Measurements from ENCODE around the gene CBX7. TPM values are rescaled to one million over a fixed set of nuclear protein-coding genes. Genes with fewer than 3 reads are reported as not detected.

CBX7 gene
- total RNA-seq, 1 experiment from 2014 or later = 3.7 TPM

DNA sequence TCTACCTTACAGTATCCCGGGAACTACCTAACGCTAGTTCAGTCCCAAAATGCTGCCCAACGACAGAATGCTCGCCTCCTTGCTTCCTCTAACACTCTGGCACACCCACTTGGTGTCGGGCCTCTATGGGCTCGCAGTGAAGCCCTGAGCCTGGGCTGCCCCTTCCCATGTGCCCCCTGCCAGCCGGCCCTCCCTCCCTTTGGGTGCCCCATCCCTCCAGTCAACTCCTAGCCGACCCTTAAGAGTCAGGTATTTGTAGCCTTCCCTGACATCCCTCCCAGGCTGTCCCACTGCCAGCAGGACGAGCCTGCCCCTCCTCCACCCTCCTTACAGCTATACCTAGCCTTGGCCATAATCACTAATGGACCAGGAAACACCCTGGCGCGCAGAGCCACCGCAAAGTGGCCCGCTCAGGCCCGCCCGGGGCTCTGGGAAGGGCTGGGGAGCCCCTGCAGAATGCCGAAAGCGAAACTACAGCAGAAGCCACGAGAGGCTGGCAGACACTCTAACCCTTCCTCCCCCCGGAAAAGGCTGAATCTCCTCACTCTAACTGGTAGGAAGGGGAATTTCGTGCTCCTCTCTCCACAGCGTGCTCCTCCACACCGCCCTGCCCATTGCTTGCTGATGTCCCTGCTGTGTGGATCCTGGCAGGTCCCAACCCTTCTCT is 8.2 kb downstream of the CBX7 start:
- no peaks in the 10 kb centered on the region for H3K9me3 ChIP-seq (ENCODE audit: control insufficient read depth, low read depth, low read length)
- Mint-ChIP-seq H3K36me3 (ENCODE audit: insufficient read depth in 1 of 3, low read depth in 3 of 3) (no peaks in the 10 kb centered on the region), H3K4me1 (peaks cover 17 to 28% of the 10 kb centered on the region in 2 experiments), H3K4me3 (peak overlapping the region; percentile 65 to 80), H3K27ac (peak overlapping the region in 1 of 3 experiments; percentile 33; a peak in 1 of 7 replicates), H3K27me3 (ENCODE audit: low read depth) (peaks cover 9% of the 10 kb centered on the region; the same call in 1 of the 2 replicates), H3K9me3 (no peaks in the 10 kb centered on the region)
- no peak overlapping the region for H4K8ac ChIP-seq (replicated peaks; ENCODE audit: insufficient read length, low read depth, low read length)
- no peak overlapping the region for H4K91ac ChIP-seq (ENCODE audit: insufficient read length, low read depth, low read length)
- peak; percentile 56 for DNase-seq
- H3K27ac ChIP-seq (ENCODE audit: insufficient read length, low read depth, low read length) = no peak overlapping the region
- H3K4me2 ChIP-seq (ENCODE audit: insufficient read depth, insufficient read length, low read length) = peak overlapping the region; percentile 63
- H2BK12ac ChIP-seq (ENCODE audit: insufficient read length, low read depth, low read length) = no peak overlapping the region
- H2BK120ac ChIP-seq (ENCODE audit: low read depth, low read length, poor library complexity, severe bottlenecking) = no peak overlapping the region
- H3K56ac ChIP-seq (ENCODE audit: insufficient read length, low read depth, low read length) = no peak overlapping the region
- no peak overlapping the region for H2BK5ac ChIP-seq (ENCODE audit: insufficient read length, low read length)
- H3K79me2 ChIP-seq (ENCODE audit: insufficient read depth, low read length) = no peaks in the 10 kb centered on the region
- H3K9ac ChIP-seq (ENCODE audit: extremely low read depth, insufficient read length, low read length) = no peak overlapping the region
- no peak overlapping the region for H3K14ac ChIP-seq (ENCODE audit: insufficient read depth, low read length)
- no peak overlapping the region for H2AFZ ChIP-seq (ENCODE audit: low read length)
- WGBS (ENCODE audit: extremely low coverage, insufficient read length, low lambda C conversion rate) = no CpG with 5 or more reads among the region's 22 CpGs
- H2BK20ac ChIP-seq (ENCODE audit: low read depth, low read length, poor library complexity, severe bottlenecking) = no peak overlapping the region
- no peak overlapping the region for H2AK5ac ChIP-seq (ENCODE audit: insufficient read length, low read length)
- H3K23ac ChIP-seq (ENCODE audit: insufficient read length, low read depth, low read length) = no peak overlapping the region
- no peak overlapping the region for H3K4ac ChIP-seq (ENCODE audit: low read depth, low read length)
- no peaks in the 10 kb centered on the region for H4K20me1 ChIP-seq (ENCODE audit: control insufficient read depth, insufficient read depth, insufficient read length)
- TF ChIP-seq, protein P1, sequence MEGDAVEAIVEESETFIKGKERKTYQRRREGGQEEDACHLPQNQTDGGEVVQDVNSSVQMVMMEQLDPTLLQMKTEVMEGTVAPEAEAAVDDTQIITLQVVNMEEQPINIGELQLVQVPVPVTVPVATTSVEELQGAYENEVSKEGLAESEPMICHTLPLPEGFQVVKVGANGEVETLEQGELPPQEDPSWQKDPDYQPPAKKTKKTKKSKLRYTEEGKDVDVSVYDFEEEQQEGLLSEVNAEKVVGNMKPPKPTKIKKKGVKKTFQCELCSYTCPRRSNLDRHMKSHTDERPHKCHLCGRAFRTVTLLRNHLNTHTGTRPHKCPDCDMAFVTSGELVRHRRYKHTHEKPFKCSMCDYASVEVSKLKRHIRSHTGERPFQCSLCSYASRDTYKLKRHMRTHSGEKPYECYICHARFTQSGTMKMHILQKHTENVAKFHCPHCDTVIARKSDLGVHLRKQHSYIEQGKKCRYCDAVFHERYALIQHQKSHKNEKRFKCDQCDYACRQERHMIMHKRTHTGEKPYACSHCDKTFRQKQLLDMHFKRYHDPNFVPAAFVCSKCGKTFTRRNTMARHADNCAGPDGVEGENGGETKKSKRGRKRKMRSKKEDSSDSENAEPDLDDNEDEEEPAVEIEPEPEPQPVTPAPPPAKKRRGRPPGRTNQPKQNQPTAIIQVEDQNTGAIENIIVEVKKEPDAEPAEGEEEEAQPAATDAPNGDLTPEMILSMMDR (conservative IDR thresholded peaks at IDR 0.05) = no peak
- H3K27me3 ChIP-seq (ENCODE audit: insufficient read depth, low read length) = no peaks in the 10 kb centered on the region
- H3K79me1 ChIP-seq (ENCODE audit: insufficient read depth, low read depth, low read length, poor library complexity, severe bottlenecking) = no peaks in the 10 kb centered on the region
- H3K18ac ChIP-seq (ENCODE audit: insufficient read length, low read depth, low read length) = no peak overlapping the region
- H3K4me1 ChIP-seq (ENCODE audit: insufficient read depth, low read length) = peaks cover 2% of the 10 kb centered on the region; the same call in 1 of the 2 replicates
- H2BK15ac ChIP-seq (ENCODE audit: low read depth, low read length) = no peak overlapping the region
- no peak overlapping the region for H3T11ph ChIP-seq (ENCODE audit: low read length)
- no peak overlapping the region for H4K5ac ChIP-seq (ENCODE audit: insufficient read length, low read depth, low read length)
- H3K23me2 ChIP-seq (ENCODE audit: insufficient read length, low read depth, low read length, poor library complexity, severe bottlenecking) = peaks cover 7% of the 10 kb centered on the region

All from H9 (cell line).